ENCODE data around the gene AACS. TPM values are rescaled to one million over a fixed set of nuclear protein-coding genes. Genes with fewer than 3 reads are reported as not detected.

AACS gene
- total RNA-seq, 4 donors from 2014 or later, result 15.3 to 79.1 (median 29.7) TPM

DNA sequence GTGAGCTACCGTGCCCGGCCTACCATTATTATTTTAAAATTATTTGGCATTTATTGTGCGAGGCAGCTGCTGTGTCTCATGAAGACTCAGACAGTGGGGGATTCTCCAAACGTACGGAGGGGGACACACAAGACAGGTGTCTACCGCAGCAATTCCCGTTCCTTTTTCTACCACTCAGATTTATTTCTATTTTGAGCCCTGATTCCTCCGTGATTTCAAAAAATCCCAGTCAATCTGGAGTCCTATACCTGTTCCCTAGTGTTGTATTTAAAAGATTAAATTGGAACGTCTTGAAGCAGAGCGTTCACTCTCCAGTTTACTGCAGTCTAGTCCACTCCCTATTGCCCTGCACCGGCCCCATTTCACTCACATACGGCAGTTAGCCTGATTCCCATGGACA is 97.9 kb downstream of the AACS start:
- no peak for TF ChIP-seq CTCF (IDR thresholded peaks at IDR 0.05; ENCODE audit: low read depth)

- no peak for TF ChIP-seq CTCF (IDR thresholded peaks at IDR 0.05; ENCODE audit: low read depth)
Measured at GRCh38 chr12:125164541-125164940, 99.3 kb downstream of the AACS start.

- TF ChIP-seq CTCF (IDR thresholded peaks at IDR 0.05; ENCODE audit: low read depth), result no peak
Measured at GRCh38 chr12:125166041-125166440, 100.8 kb downstream of the AACS start.

DNA sequence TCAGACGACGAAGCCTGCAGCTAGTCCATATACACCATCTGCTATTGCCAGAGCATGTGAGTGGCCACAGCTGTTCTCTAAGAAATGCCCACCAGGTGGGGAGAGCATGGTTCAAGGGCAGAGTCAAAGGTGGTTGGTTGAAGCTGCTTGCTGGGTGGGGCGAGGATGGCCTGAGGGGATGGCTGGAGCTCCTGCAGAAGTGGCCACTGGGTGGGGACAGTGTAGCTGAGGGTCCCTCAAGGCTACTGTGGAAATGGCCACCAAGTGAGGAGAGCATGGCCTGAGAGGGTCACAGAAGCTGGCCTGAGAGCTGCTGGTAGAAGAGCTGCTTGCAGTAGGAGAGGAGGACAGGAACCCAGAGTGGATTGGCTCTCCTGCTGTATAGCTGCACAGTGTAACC is 102.4 kb downstream of the AACS start:
- no peak for TF ChIP-seq CTCF (IDR thresholded peaks at IDR 0.05; ENCODE audit: low read depth)

GRCh38 chr12:125169451-125169850 is 104.2 kb downstream of the AACS start:
- no peak for TF ChIP-seq CTCF (IDR thresholded peaks at IDR 0.05; ENCODE audit: low read depth)

DNA sequence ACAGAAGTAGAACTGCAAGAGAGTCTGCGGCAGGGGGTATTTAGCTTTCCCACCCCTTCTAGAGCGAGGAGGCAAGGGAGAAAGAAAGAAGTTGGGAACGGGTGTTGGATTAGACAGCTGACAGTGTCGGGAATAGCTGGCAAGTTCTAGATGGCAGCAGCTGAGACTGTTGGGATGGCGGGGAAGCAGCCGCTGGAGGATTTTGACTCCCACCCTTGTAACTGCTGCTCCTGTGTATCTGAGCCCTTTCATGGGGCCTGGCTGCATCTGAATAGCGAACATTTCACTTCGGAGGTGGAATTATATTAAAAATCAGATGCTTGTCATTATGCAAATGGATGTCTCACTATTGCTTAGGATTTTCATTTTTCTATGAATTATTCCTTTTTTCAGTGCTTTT is 104.6 kb downstream of the AACS start:
- no peak for TF ChIP-seq CTCF (IDR thresholded peaks at IDR 0.05; ENCODE audit: low read depth)

- no peak for TF ChIP-seq CTCF (IDR thresholded peaks at IDR 0.05; ENCODE audit: low read depth)
Measured at GRCh38 chr12:125171267-125171666, 106.0 kb downstream of the AACS start.
